Measurements from ENCODE around the gene PIP5KL1.

The PIP5KL1 gene

GRCh38 chr9:127870887-127871286 lies 59.7 kb downstream of the PIP5KL1 start:
- DNase-seq: no peak
